ENCODE measurements around the gene P4HTM. TPM values are rescaled to one million over a fixed set of nuclear protein-coding genes. Genes with fewer than 3 reads are reported as not detected.

The P4HTM gene
- total RNA-seq, 1 donor from 2014 or later = 25.0 TPM

DNA sequence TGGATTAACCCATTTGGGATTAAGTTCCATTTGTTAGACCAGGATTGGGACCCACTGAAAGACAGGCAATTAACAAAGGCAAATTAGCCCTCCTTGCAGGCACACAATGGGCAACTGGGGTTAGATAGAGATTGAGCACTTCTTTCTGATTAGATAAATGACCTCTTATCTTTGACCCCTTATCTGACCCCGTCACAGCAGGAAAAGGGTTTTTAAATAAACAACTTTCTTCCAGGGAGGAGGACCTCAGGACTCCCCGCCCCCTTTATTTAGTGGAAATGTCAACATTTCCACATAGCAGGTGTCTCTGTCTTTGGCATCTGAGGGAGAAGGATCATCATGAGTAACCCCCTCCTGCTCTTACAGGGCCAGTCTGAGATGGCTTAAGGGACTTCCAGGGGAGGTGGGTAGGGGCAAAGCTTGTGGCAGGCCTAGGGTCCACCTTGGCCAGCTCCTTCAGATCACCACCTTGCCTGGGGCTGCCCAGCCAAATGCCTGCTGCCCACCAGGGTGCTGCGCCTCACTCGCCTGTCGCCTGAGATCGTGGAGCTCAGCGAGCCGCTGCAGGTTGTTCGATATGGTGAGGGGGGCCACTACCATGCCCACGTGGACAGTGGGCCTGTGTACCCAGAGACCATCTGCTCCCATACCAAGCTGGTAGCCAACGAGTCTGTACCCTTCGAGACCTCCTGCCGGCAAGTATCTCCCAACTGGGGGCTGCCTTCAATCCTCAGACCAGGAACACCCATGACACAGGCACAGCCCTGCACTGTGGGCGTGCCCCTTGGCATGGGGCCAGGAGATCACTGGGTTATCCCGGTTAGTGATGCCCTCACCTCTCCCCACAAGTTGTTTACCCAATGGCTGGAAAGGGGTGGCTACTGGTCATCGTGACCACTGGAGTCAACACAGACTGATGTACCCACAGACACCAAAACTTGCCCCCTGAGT is 14.6 kb downstream of the P4HTM start:
- no peak overlapping the region for H3K9ac ChIP-seq (ENCODE audit: low read length)
- no peak overlapping the region for H2AFZ ChIP-seq (ENCODE audit: low read depth, low read length)
- H3K9me3 ChIP-seq (ENCODE audit: insufficient read depth, low read depth, low read length) = no peaks in the 10 kb centered on the region
- TF ChIP-seq, protein P1, sequence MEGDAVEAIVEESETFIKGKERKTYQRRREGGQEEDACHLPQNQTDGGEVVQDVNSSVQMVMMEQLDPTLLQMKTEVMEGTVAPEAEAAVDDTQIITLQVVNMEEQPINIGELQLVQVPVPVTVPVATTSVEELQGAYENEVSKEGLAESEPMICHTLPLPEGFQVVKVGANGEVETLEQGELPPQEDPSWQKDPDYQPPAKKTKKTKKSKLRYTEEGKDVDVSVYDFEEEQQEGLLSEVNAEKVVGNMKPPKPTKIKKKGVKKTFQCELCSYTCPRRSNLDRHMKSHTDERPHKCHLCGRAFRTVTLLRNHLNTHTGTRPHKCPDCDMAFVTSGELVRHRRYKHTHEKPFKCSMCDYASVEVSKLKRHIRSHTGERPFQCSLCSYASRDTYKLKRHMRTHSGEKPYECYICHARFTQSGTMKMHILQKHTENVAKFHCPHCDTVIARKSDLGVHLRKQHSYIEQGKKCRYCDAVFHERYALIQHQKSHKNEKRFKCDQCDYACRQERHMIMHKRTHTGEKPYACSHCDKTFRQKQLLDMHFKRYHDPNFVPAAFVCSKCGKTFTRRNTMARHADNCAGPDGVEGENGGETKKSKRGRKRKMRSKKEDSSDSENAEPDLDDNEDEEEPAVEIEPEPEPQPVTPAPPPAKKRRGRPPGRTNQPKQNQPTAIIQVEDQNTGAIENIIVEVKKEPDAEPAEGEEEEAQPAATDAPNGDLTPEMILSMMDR (IDR thresholded peaks at IDR 0.05; ENCODE audit: insufficient read depth, low read depth, low read length) = no peak
- no peak for TF ChIP-seq EZH2 (IDR thresholded peaks at IDR 0.05; ENCODE audit: insufficient read depth, low read length)
- no peaks in the 10 kb centered on the region for H3K27me3 ChIP-seq (ENCODE audit: insufficient read depth, low read length)
- FAIRE-seq (no peak), DNase-seq (ENCODE audit: low read depth) (no peak)
- no peak overlapping the region for H3K4me2 ChIP-seq (ENCODE audit: low read length)
- H3K4me1 ChIP-seq (ENCODE audit: insufficient read depth, low read length) = peaks cover 16% of the 10 kb centered on the region
- H3K27ac ChIP-seq (ENCODE audit: low read depth, low read length) = no peak overlapping the region
- Mint-ChIP-seq H3K27ac (ENCODE audit: unreplicated experiment) (no peak overlapping the region), H3K27me3 (ENCODE audit: low read depth, unreplicated experiment) (no peaks in the 10 kb centered on the region), H3K4me3 (ENCODE audit: unreplicated experiment) (no peak overlapping the region), H3K4me1 (ENCODE audit: low read depth, unreplicated experiment) (peaks cover 8% of the 10 kb centered on the region), H3K36me3 (ENCODE audit: low read depth, unreplicated experiment) (peaks cover 5% of the 10 kb centered on the region), H3K9me3 (ENCODE audit: unreplicated experiment) (no peaks in the 10 kb centered on the region)
- H3K36me3 ChIP-seq (ENCODE audit: insufficient read depth, low read length) = no peaks in the 10 kb centered on the region
- peaks cover 34% of the 10 kb centered on the region for H3K79me2 ChIP-seq (ENCODE audit: insufficient read depth, low read length)
- no peak overlapping the region for H3K4me3 ChIP-seq (ENCODE audit: insufficient read depth, low read depth, low read length)
- H4K20me1 ChIP-seq (ENCODE audit: insufficient read depth, low read length) = peaks cover 18% of the 10 kb centered on the region

DNA sequence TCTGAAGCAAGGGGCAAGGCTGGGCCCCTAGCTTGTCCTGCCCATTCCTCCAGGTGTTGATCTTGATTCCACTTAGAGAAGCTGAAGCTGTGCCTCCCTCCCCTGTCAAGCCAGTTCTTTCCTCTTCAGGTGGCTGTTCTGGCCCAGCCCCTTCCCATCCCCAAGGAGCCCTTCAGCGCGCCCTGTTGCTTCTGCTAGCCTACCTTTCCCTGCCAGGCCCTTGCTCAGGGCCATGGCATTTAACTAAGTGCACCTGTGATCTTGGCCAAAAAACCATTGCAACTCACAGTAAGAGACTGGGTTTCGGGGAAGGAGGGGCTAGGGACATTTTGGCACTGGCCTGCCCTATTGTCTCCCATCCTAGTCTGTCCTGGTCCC is 15.3 kb downstream of the P4HTM start:
- Mint-ChIP-seq H3K9me3 (ENCODE audit: unreplicated experiment) (no peaks in the 10 kb centered on the region), H3K4me3 (ENCODE audit: unreplicated experiment) (no peak overlapping the region), H3K36me3 (ENCODE audit: low read depth, unreplicated experiment) (peaks cover 5% of the 10 kb centered on the region), H3K27ac (ENCODE audit: unreplicated experiment) (no peak overlapping the region), H3K27me3 (ENCODE audit: low read depth, unreplicated experiment) (no peaks in the 10 kb centered on the region), H3K4me1 (ENCODE audit: low read depth, unreplicated experiment) (peaks cover 8% of the 10 kb centered on the region)
- Histone ChIP-seq H3K79me2 (ENCODE audit: insufficient read depth, low read length) (peaks cover 40% of the 10 kb centered on the region), H3K9me3 (ENCODE audit: insufficient read depth, low read depth, low read length) (no peaks in the 10 kb centered on the region), H3K27ac (ENCODE audit: low read depth, low read length) (no peak overlapping the region), H3K27me3 (ENCODE audit: insufficient read depth, low read length) (no peaks in the 10 kb centered on the region), H3K4me2 (ENCODE audit: low read length) (no peak overlapping the region), H3K9ac (ENCODE audit: low read length) (no peak overlapping the region), H2AFZ (ENCODE audit: low read depth, low read length) (no peak overlapping the region), H3K36me3 (ENCODE audit: insufficient read depth, low read length) (no peaks in the 10 kb centered on the region), H4K20me1 (ENCODE audit: insufficient read depth, low read length) (peaks cover 20% of the 10 kb centered on the region), H3K4me3 (ENCODE audit: insufficient read depth, low read depth, low read length) (no peak overlapping the region), H3K4me1 (ENCODE audit: insufficient read depth, low read length) (peaks cover 16% of the 10 kb centered on the region)
- no peak for TF ChIP-seq EZH2 (IDR thresholded peaks at IDR 0.05; ENCODE audit: insufficient read depth, low read length)
- TF ChIP-seq, protein P1 (IDR thresholded peaks at IDR 0.05; ENCODE audit: insufficient read depth, low read depth, low read length) = no peak
- FAIRE-seq (no peak), DNase-seq (ENCODE audit: low read depth) (no peak)

DNA sequence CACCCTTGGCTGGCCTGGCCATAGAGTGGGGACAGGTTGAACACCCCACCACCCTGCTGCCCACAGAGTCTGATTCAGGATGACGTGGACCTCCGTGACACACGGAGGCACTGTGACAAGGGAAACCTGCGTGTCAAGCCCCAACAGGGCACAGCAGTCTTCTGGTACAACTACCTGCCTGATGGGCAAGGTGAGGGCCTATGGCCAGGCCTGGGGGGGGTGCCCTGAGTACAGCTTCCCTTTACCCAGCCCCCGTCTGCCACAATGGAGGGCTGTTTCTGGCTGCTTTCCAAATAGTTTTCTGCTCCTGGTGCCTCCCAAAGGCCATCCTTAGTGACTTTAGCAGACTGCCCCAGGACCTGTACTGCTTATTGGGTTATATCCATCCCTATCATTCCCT is 16.0 kb downstream of the P4HTM start:
- peaks cover 16% of the 10 kb centered on the region for H3K4me1 ChIP-seq (ENCODE audit: insufficient read depth, low read length)
- H3K4me3 Mint-ChIP-seq (ENCODE audit: unreplicated experiment) = peak overlapping the region; percentile 97
- H3K9me3 ChIP-seq (ENCODE audit: insufficient read depth, low read depth, low read length) = no peaks in the 10 kb centered on the region
- H3K4me3 ChIP-seq (ENCODE audit: insufficient read depth, low read depth, low read length) = peak overlapping the region; percentile 80
- H4K20me1 ChIP-seq (ENCODE audit: insufficient read depth, low read length) = peaks cover 23% of the 10 kb centered on the region
- no peaks in the 10 kb centered on the region for H3K36me3 ChIP-seq (ENCODE audit: insufficient read depth, low read length)
- H3K27ac Mint-ChIP-seq (ENCODE audit: unreplicated experiment) = peak overlapping the region; percentile 53
- H3K4me1 Mint-ChIP-seq (ENCODE audit: low read depth, unreplicated experiment) = peaks cover 8% of the 10 kb centered on the region
- H3K27ac ChIP-seq (ENCODE audit: low read depth, low read length) = peak overlapping the region; percentile 98
- TF ChIP-seq EZH2 (IDR thresholded peaks at IDR 0.05; ENCODE audit: insufficient read depth, low read length) = no peak
- TF ChIP-seq, protein P1 (IDR thresholded peaks at IDR 0.05; ENCODE audit: insufficient read depth, low read depth, low read length) = no peak
- H3K9me3 Mint-ChIP-seq (ENCODE audit: unreplicated experiment) = no peaks in the 10 kb centered on the region
- no peaks in the 10 kb centered on the region for H3K27me3 ChIP-seq (ENCODE audit: insufficient read depth, low read length)
- H3K27me3 Mint-ChIP-seq (ENCODE audit: low read depth, unreplicated experiment) = no peaks in the 10 kb centered on the region
- peaks cover 46% of the 10 kb centered on the region for H3K79me2 ChIP-seq (ENCODE audit: insufficient read depth, low read length)
- peak overlapping the region; percentile 99 for H3K9ac ChIP-seq (ENCODE audit: low read length)
- H3K4me2 ChIP-seq (ENCODE audit: low read length) = peak overlapping the region; percentile 98
- H3K36me3 Mint-ChIP-seq (ENCODE audit: low read depth, unreplicated experiment) = peaks cover 4% of the 10 kb centered on the region
- DNase-seq (ENCODE audit: low read depth) (no peak), FAIRE-seq (no peak)
- H2AFZ ChIP-seq (ENCODE audit: low read depth, low read length) = peak overlapping the region; percentile 86
